Osteoblast (primary cell): ENCODE measurements around the gene LRBA. TPM values are rescaled to one million over a fixed set of nuclear protein-coding genes. Genes with fewer than 3 reads are reported as not detected.

Experiments
- DNase-seq: peaks from one replicate; pipeline ENCODE4 v3.0.0; 2011; ENCODE audit warnings: low spot score, mixed read lengths; ENCODE audit not compliant: insufficient read length; ENCODE audit errors: missing footprints
- H2AFZ ChIP-seq: 2 replicates; pipeline ENCODE4 v1.6.0; 2011; ENCODE audit warnings: mild to moderate bottlenecking, low read length
- H3K27ac ChIP-seq: 2 replicates; pipeline ENCODE4 v1.5.1; 2011; ENCODE audit warnings: mild to moderate bottlenecking, low read depth, low read length, moderate library complexity
- H3K27me3 ChIP-seq: 2 replicates; pipeline ENCODE4 v1.6.0; 2012; ENCODE audit warnings: mild to moderate bottlenecking, control low read depth, inconsistent platforms, low read length, moderate library complexity; ENCODE audit not compliant: insufficient read depth
- H3K36me3 ChIP-seq: 2 replicates; pipeline ENCODE4 v1.5.1; 2011; ENCODE audit warnings: mild to moderate bottlenecking, low read length, control low read depth, moderate library complexity; ENCODE audit not compliant: insufficient read depth
- H3K4me1 ChIP-seq: 2 replicates; pipeline ENCODE4 v1.5.1; 2011; ENCODE audit warnings: mild to moderate bottlenecking, low read length, control low read depth, moderate library complexity; ENCODE audit not compliant: insufficient read depth
- H3K4me2 ChIP-seq: 2 replicates; pipeline ENCODE4 v1.6.0; 2011; ENCODE audit warnings: mild to moderate bottlenecking, low read length; ENCODE audit not compliant: insufficient read depth
- H3K4me3 ChIP-seq: fragments of 200-600 bp; sonication (generic); 3 replicates; pipeline ENCODE4 v1.5.1; 2012; ENCODE audit warnings: mild to moderate bottlenecking, low read length, inconsistent platforms; ENCODE audit not compliant: insufficient read depth
- H3K79me2 ChIP-seq: 2 replicates; pipeline ENCODE4 v1.6.0; 2012; ENCODE audit warnings: mild to moderate bottlenecking, low read length, control low read depth, inconsistent platforms; ENCODE audit not compliant: insufficient read depth
- H3K9me3 ChIP-seq: 2 replicates; pipeline ENCODE4 v1.5.1; 2011; ENCODE audit warnings: low read depth, low read length, control low read depth
- H4K20me1 ChIP-seq: 2 replicates; pipeline ENCODE4 v1.6.0; 2012; ENCODE audit warnings: mild to moderate bottlenecking, low read length, control low read depth; ENCODE audit not compliant: insufficient read depth
- CTCF ChIP-seq: IDR thresholded peaks from 2 replicates; pipeline ENCODE4 v1.5.1; 2011; ENCODE audit warnings: mild to moderate bottlenecking, low read depth, low read length, moderate library complexity; ENCODE audit errors: extremely low read depth
- total RNA-seq: library from RNA; depleted of rRNA; stranded (reverse); fragments of >200 nt; gene quantifications from 2 replicates; pipeline ENCODE4 v1.2.3, GENCODE V29; 2012

The LRBA gene
- total RNA-seq, 1 donor: 67.3 TPM

GRCh38 chr4:150302553-150302952 is 712.5 kb downstream of the LRBA start:
- no peak overlapping the region for H2AFZ ChIP-seq
- H3K4me2 ChIP-seq: no peak overlapping the region
- no peaks in the 10 kb centered on the region for H3K79me2 ChIP-seq
- H3K4me1 ChIP-seq: peaks cover 28% of the 10 kb centered on the region
- DNase-seq: peak; percentile 76
- H3K27me3 ChIP-seq: no peaks in the 10 kb centered on the region
- H3K27ac ChIP-seq: peak overlapping the region; percentile 58
- no peaks in the 10 kb centered on the region for H3K9me3 ChIP-seq
- no peak for TF ChIP-seq CTCF
- H4K20me1 ChIP-seq: no peaks in the 10 kb centered on the region
- no peaks in the 10 kb centered on the region for H3K36me3 ChIP-seq
- H3K4me3 ChIP-seq: no peak overlapping the region

GRCh38 chr4:150299816-150300215 is 715.3 kb downstream of the LRBA start:
- H3K9me3 ChIP-seq: no peaks in the 10 kb centered on the region
- H3K4me3 ChIP-seq: no peak overlapping the region
- no peak overlapping the region for H2AFZ ChIP-seq
- peaks cover 16% of the 10 kb centered on the region for H3K4me1 ChIP-seq
- no peaks in the 10 kb centered on the region for H3K36me3 ChIP-seq
- no peak overlapping the region for H3K4me2 ChIP-seq
- H4K20me1 ChIP-seq: no peaks in the 10 kb centered on the region
- H3K79me2 ChIP-seq: no peaks in the 10 kb centered on the region
- H3K27ac ChIP-seq: no peak overlapping the region
- DNase-seq: no peak
- no peak for TF ChIP-seq CTCF
- H3K27me3 ChIP-seq: no peaks in the 10 kb centered on the region

- no peak overlapping the region for H3K4me2 ChIP-seq
- H3K4me3 ChIP-seq: no peak overlapping the region
- peaks cover 13% of the 10 kb centered on the region for H3K4me1 ChIP-seq
- no peaks in the 10 kb centered on the region for H3K79me2 ChIP-seq
- no peak for DNase-seq
- H4K20me1 ChIP-seq: no peaks in the 10 kb centered on the region
- no peaks in the 10 kb centered on the region for H3K9me3 ChIP-seq
- H3K27ac ChIP-seq: no peak overlapping the region
- H2AFZ ChIP-seq: no peak overlapping the region
- H3K36me3 ChIP-seq: no peaks in the 10 kb centered on the region
- no peaks in the 10 kb centered on the region for H3K27me3 ChIP-seq
- peak; percentile 72 for TF ChIP-seq CTCF
Measured at GRCh38 chr4:150297861-150298474, 717.1 kb downstream of the LRBA start.

GRCh38 chr4:150289881-150290280 is 725.2 kb downstream of the LRBA start:
- Histone ChIP-seq H3K9me3 (no peaks in the 10 kb centered on the region), H3K27ac (no peak overlapping the region), H3K4me2 (no peak overlapping the region), H2AFZ (no peak overlapping the region), H3K36me3 (no peaks in the 10 kb centered on the region), H4K20me1 (no peaks in the 10 kb centered on the region), H3K27me3 (no peaks in the 10 kb centered on the region), H3K4me1 (peaks cover 2% of the 10 kb centered on the region), H3K79me2 (no peaks in the 10 kb centered on the region), H3K4me3 (no peak overlapping the region)
- DNase-seq: no peak
- no peak for TF ChIP-seq CTCF
